Subcutaneous adipose tissue (tissue), 4 donors: ENCODE measurements around the gene DTWD1. TPM values are rescaled to one million over a fixed set of nuclear protein-coding genes. Genes with fewer than 3 reads are reported as not detected.

Experiments
- total RNA-seq, 4 donors: library from RNA; depleted of rRNA; stranded (reverse); fragments of >200 nt; gene quantifications; one replicate each; pipeline ENCODE4 v1.1.0, GENCODE V29; 2016
- TF ChIP-seq, protein P1 (sequence below): fragments of 450-650 bp; IDR thresholded peaks from one replicate; pipeline ENCODE4 v1.5.1; 2016; ENCODE audit warnings: low read depth, mild to moderate bottlenecking, control low read depth, antibody characterized with exemption, moderate library complexity

Gene DTWD1
- total RNA-seq = 10 to 100 TPM; 15.3 to 48.9 (median 34.8) TPM

DNA sequence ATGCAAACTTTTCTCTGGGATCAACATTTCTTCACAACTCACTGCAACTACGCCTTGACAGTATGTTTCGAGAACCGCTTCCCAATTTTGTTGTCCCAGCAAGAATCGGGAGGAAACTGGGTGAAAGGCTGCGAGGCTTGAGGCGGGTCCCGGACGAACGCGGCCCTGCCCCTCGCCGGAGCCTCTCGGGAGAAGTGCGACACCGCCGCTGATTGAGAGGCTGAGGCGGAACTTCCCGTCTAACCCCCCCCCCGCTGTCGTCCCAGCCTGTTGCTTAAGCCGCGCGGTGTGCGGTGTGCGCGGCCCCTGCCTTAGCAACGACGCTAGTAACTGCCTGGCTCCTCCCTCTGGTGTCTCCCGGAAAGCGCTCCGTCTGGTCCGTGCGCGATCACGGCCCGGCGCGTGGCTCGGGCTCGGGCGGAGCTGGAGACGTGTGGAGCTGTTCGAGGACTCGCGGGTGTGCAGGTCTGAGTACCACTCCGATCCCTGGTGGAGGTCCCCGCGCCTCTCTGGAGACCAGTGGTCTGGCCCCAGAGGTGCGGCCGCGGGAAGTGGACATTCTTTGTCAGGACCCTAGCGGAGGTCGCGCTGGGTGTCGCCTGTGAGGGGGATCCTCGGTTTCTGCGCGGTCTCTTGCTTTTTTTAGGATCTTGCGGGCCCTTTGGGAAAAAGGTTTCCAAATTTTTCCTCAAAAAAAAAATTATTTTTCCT lies at the start of gene DTWD1, which contains the start of gene FAM227B:
DTWD1 (plus strand) TSS at position 391 of the 711 bp plus-strand sequence. CDS start 4,120 bp downstream, outside the sequence.
FAM227B (minus strand) TSS at position 161 of the 711 bp plus-strand sequence. CDS start 5,647 bp downstream, outside the sequence.
- TF ChIP-seq, protein P1, sequence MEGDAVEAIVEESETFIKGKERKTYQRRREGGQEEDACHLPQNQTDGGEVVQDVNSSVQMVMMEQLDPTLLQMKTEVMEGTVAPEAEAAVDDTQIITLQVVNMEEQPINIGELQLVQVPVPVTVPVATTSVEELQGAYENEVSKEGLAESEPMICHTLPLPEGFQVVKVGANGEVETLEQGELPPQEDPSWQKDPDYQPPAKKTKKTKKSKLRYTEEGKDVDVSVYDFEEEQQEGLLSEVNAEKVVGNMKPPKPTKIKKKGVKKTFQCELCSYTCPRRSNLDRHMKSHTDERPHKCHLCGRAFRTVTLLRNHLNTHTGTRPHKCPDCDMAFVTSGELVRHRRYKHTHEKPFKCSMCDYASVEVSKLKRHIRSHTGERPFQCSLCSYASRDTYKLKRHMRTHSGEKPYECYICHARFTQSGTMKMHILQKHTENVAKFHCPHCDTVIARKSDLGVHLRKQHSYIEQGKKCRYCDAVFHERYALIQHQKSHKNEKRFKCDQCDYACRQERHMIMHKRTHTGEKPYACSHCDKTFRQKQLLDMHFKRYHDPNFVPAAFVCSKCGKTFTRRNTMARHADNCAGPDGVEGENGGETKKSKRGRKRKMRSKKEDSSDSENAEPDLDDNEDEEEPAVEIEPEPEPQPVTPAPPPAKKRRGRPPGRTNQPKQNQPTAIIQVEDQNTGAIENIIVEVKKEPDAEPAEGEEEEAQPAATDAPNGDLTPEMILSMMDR = no peak

- TF ChIP-seq, protein P1 = no peak
These were observed 47.4 kb upstream of the DTWD1 start for GRCh38 chr15:49573421-49573820.

- TF ChIP-seq, protein P1 = no peak
These were observed 31.8 kb upstream of the DTWD1 start for GRCh38 chr15:49589030-49589429.

DNA sequence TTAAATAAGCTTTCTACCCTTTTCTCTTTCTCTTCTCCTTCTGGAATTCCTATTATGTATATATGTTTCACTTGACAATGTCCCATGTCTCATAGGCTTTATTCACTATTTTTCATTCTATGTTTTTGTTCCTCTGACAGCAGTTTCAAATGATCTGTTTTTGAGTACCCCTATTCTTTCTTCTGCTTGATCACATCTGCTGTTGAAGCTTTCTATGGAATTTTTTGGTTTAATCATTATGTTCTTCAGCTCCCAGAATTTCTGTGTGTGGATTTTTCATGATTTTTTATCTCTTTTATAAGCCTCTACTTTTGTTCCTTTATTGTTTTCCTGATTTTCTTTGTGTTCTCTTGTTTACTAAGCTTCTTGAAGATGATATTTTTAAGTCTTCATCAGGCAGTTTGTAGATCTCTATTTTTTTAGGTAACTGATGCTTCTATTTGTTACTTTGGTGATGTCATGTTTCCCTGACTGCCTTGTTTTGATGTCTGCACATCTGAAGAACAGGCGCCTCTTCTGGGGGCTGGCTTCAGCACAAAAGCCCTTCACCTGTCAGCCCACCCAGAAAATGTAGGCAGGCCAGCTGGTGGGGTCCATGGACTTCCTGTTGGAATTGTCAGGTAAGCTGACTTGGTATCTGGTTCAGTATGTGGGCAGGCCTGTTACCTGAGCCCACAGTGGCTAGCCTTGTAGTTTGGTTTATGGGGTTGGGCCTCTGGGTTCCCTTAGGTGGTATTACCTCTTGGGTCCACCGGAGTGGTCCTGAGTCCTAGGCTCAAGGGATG lies 16.0 kb upstream of the DTWD1 start:
- TF ChIP-seq, protein P1 = no peak

- TF ChIP-seq, protein P1 = no peak
These were observed 15.3 kb upstream of the DTWD1 start for GRCh38 chr15:49605588-49605987.

- TF ChIP-seq, protein P1 = no peak
These were observed 14.3 kb upstream of the DTWD1 start for GRCh38 chr15:49606594-49606993.
